DOHH2 (cell line): ENCODE data around the gene SEH1L.

Experiments used
- H3F3A ChIP-seq: fragments of 200-600 bp; sonication (generic), shearing (Covaris generic); 2 replicates; pipeline ENCODE4 v1.6.0; 2016; ENCODE audit warnings: antibody characterized with exemption, mild to moderate bottlenecking; ENCODE audit not compliant: control insufficient read depth, insufficient read depth
- H3K27ac ChIP-seq: fragments of 200-600 bp; sonication (generic); 2 replicates; pipeline ENCODE4 v1.5.1; 2014; ENCODE audit warnings: low read depth, mild to moderate bottlenecking, low read length, moderate library complexity
- H3K27me3 ChIP-seq: fragments of 200-600 bp; sonication (generic); 2 replicates; pipeline ENCODE4 v1.6.1; 2014; ENCODE audit warnings: mild to moderate bottlenecking, low read length, mixed read lengths; ENCODE audit not compliant: control insufficient read depth
- H3K36me3 ChIP-seq: fragments of 200-600 bp; sonication (generic); 2 replicates; pipeline ENCODE4 v1.6.1; 2014; ENCODE audit warnings: mild to moderate bottlenecking, low read length, moderate library complexity, mixed read lengths; ENCODE audit not compliant: control insufficient read depth
- H3K4me1 ChIP-seq: fragments of 200-600 bp; sonication (generic); 2 replicates; pipeline ENCODE4 v1.6.1; 2014; ENCODE audit warnings: mild to moderate bottlenecking, low read length, mixed read lengths; ENCODE audit not compliant: control insufficient read depth
- H3K4me2 ChIP-seq: fragments of 200-600 bp; sonication (generic); 2 replicates; pipeline ENCODE4 v1.6.0; 2014; ENCODE audit warnings: mild to moderate bottlenecking, low read length, moderate library complexity
- H3K4me3 ChIP-seq: fragments of 200-600 bp; sonication (generic); 2 replicates; pipeline ENCODE4 v1.5.1; 2014; ENCODE audit warnings: mild to moderate bottlenecking, low read length, mixed read lengths
- H3K79me2 ChIP-seq: fragments of 200-600 bp; sonication (generic); 2 replicates; pipeline ENCODE4 v1.6.1; 2014; ENCODE audit warnings: mild to moderate bottlenecking, low read length, mixed read lengths; ENCODE audit not compliant: control insufficient read depth
- H3K9me2 ChIP-seq: fragments of 200-600 bp; sonication (generic); replicated peaks from 2 replicates; pipeline ENCODE4 v1.6.1; 2014; ENCODE audit warnings: mild to moderate bottlenecking, low read length, mixed read lengths; ENCODE audit not compliant: control insufficient read depth
- H3K9me3 ChIP-seq: fragments of 200-600 bp; sonication (generic); 2 replicates; pipeline ENCODE4 v1.6.1; 2014; ENCODE audit warnings: antibody characterized with exemption, low read length, mixed read lengths; ENCODE audit not compliant: control insufficient read depth, insufficient read depth
- H4K20me1 ChIP-seq: fragments of 200-600 bp; sonication (generic); 2 replicates; pipeline ENCODE4 v1.6.0; 2014; ENCODE audit warnings: low read depth, mild to moderate bottlenecking, antibody characterized with exemption, low read length, moderate library complexity; ENCODE audit not compliant: control insufficient read depth, insufficient read depth
- CTCF ChIP-seq: fragments of 200-600 bp; sonication (generic); IDR thresholded peaks from one replicate; pipeline ENCODE4 v1.5.1; 2014; ENCODE audit warnings: antibody characterized with exemption, mild to moderate bottlenecking, low read depth, low read length; ENCODE audit not compliant: poor library complexity, severe bottlenecking
- EZH2phosphoT487 ChIP-seq: fragments of 200-600 bp; sonication (generic); IDR thresholded peaks from 2 replicates; pipeline ENCODE4 v1.6.1; 2017; ENCODE audit warnings: borderline replicate concordance, mild to moderate bottlenecking, antibody characterized with exemption, low read length, moderate library complexity, mixed read lengths

Gene SEH1L

GRCh38 chr18:13011719-13012118 is 63.9 kb downstream of the SEH1L start:
- Histone ChIP-seq H3K9me2 (no peaks in the 10 kb centered on the region), H3K79me2 (peaks cover 15% of the 10 kb centered on the region), H3F3A (no peaks in the 10 kb centered on the region), H3K4me1 (0 out of 2 replicates have a peak, but pooled peaks cover 5% of the 10 kb centered on the region), H4K20me1 (peaks cover 5% of the 10 kb centered on the region; the same call in 1 of the 2 replicates), H3K4me3 (no peak overlapping the region), H3K9me3 (no peaks in the 10 kb centered on the region), H3K4me2 (no peak overlapping the region), H3K27me3 (no peaks in the 10 kb centered on the region), H3K27ac (no peak overlapping the region), H3K36me3 (peaks cover 91% of the 10 kb centered on the region)
- TF ChIP-seq CTCF (no peak), EZH2phosphoT487 (no peak)

DNA sequence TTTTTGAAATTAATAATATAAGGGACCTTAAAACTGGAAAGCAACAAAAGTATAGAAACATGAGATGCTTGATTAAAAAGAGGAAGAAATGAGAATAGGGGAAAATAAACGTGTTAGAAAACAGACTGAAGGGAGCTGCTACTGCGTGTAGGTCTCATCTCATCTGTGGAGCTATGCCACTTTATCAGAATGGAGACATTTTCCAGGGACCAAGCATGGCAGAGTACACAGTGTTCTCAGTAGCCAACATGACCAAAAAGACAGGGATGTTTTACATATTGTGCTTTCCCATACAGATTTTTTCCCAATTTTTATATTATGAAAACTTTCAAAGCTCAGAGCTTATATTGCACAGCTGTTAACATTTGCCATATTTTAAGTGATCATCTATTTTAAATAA is 66.4 kb downstream of the SEH1L start:
- no peaks in the 10 kb centered on the region for H3K9me2 ChIP-seq
- H3K9me3 ChIP-seq, result no peaks in the 10 kb centered on the region
- H3F3A ChIP-seq, result no peaks in the 10 kb centered on the region
- no peaks in the 10 kb centered on the region for H3K4me1 ChIP-seq
- TF ChIP-seq CTCF (no peak), EZH2phosphoT487 (no peak)
- H3K79me2 ChIP-seq, result no peaks in the 10 kb centered on the region
- H3K27me3 ChIP-seq, result no peaks in the 10 kb centered on the region
- peaks cover 91% of the 10 kb centered on the region for H3K36me3 ChIP-seq
- H4K20me1 ChIP-seq, result peaks cover 3% of the 10 kb centered on the region; the same call in 1 of the 2 replicates
- no peak overlapping the region for H3K27ac ChIP-seq
- H3K4me3 ChIP-seq, result no peak overlapping the region
- no peak overlapping the region for H3K4me2 ChIP-seq

- Histone ChIP-seq H3K9me2 (no peaks in the 10 kb centered on the region), H3K79me2 (no peaks in the 10 kb centered on the region), H3K27me3 (no peaks in the 10 kb centered on the region), H4K20me1 (peaks cover 3% of the 10 kb centered on the region; the same call in 1 of the 2 replicates), H3K36me3 (peaks cover 88% of the 10 kb centered on the region), H3K4me2 (no peak overlapping the region), H3K27ac (no peak overlapping the region), H3F3A (no peaks in the 10 kb centered on the region), H3K9me3 (no peaks in the 10 kb centered on the region), H3K4me3 (no peak overlapping the region), H3K4me1 (no peaks in the 10 kb centered on the region)
- no peak for TF ChIP-seq EZH2phosphoT487
- no peak for TF ChIP-seq CTCF
These were observed 67.0 kb downstream of the SEH1L start for GRCh38 chr18:13014818-13015217.
